Prostate gland (tissue), 2 donors: ENCODE results near the gene TMEM107.

Source experiments
- CTCF ChIP-seq, 4 experiments: fragments of 200-600 bp in 2 of 4; fragments of 450-650 bp in 2 of 4; sonication (generic) in 2 of 4; IDR thresholded peaks; 1 replicate in 3 of 4; 2 replicates in 1 of 4; pipeline ENCODE4 v1.5.1; 2016 to 2019; ENCODE audit warnings: antibody characterized with exemption in 4 of 4, mild to moderate bottlenecking in 2 of 4, moderate library complexity in 2 of 4
- POLR2A ChIP-seq: fragments of 450-650 bp; IDR thresholded peaks from one replicate; pipeline ENCODE4 v1.6.1; 2016; ENCODE audit warnings: antibody characterized with exemption, mild to moderate bottlenecking
- POLR2AphosphoS5 ChIP-seq: sonication (generic); formaldehyde crosslinking; IDR thresholded peaks from one replicate; pipeline ENCODE4 v1.6.1; 2017; ENCODE audit warnings: antibody characterized with exemption

GRCh38 chr17:8137645-8138373 lies 38.4 kb downstream of the TMEM107 start:
- TF ChIP-seq CTCF (IDR thresholded peaks at IDR 0.05) (no peak), POLR2A (no peak), POLR2AphosphoS5 (no peak)
